Choroid plexus epithelial cell (primary cell): ENCODE data around the gene FLT1.

Source experiments
- DNase-seq: peaks from one replicate; pipeline ENCODE4 v3.0.0-alpha.2; 2010; ENCODE audit warnings: low read depth
- H3K4me3 ChIP-seq: 2 replicates; pipeline ENCODE4 v1.5.1; 2011; ENCODE audit warnings: low read depth, mild to moderate bottlenecking, control low read depth, low read length, moderate library complexity
- TF ChIP-seq, protein P1 (sequence below): conservative IDR thresholded peaks from 2 replicates; pipeline ENCODE4 v1.5.1; 2011; ENCODE audit warnings: low read depth, mild to moderate bottlenecking, control low read depth, inconsistent platforms, low read length, moderate library complexity

FLT1 gene

DNA sequence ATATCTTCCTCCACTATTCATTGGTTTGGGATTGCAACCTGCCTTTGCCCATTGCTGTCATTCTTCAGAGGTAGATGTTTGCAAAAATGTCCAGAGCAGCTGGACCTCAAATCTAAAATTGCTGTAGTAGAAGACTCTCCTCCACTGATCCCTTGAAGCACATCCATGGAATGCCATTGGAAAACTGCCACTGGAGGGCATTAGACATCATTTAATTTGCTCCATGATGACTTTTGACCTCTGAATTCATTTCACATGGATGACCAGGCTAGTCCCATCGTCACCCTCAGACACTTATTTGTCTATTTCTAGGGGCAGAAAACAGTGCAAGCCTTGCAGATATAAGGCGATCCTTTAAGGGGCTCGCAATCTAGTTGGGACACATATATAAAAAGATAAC is 33.9 kb upstream of the FLT1 start:
- TF ChIP-seq, protein P1, sequence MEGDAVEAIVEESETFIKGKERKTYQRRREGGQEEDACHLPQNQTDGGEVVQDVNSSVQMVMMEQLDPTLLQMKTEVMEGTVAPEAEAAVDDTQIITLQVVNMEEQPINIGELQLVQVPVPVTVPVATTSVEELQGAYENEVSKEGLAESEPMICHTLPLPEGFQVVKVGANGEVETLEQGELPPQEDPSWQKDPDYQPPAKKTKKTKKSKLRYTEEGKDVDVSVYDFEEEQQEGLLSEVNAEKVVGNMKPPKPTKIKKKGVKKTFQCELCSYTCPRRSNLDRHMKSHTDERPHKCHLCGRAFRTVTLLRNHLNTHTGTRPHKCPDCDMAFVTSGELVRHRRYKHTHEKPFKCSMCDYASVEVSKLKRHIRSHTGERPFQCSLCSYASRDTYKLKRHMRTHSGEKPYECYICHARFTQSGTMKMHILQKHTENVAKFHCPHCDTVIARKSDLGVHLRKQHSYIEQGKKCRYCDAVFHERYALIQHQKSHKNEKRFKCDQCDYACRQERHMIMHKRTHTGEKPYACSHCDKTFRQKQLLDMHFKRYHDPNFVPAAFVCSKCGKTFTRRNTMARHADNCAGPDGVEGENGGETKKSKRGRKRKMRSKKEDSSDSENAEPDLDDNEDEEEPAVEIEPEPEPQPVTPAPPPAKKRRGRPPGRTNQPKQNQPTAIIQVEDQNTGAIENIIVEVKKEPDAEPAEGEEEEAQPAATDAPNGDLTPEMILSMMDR = no peak
- no peak for DNase-seq
- no peak overlapping the region for H3K4me3 ChIP-seq

DNA sequence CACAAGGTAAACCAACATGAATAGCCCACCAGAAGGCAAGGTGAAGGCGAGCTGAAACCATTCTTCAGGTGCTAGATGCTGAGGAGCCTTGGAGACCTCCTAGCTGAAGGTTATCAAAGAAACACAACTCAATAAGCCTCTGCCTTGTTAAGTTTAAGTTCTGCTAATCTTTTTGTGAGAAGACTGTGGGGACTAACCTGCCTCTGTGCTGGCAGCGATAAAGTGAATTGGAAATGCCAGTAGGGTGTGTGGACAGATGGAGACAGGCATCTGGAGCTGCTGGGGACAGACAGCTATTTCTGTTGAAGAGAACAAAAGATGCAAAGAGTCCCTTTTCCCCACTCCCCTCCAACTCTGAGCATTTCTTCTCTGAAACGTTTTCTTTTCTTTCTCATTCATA is 33.5 kb upstream of the FLT1 start:
- no peak overlapping the region for H3K4me3 ChIP-seq
- TF ChIP-seq, protein P1 = no peak
- no peak for DNase-seq

DNA sequence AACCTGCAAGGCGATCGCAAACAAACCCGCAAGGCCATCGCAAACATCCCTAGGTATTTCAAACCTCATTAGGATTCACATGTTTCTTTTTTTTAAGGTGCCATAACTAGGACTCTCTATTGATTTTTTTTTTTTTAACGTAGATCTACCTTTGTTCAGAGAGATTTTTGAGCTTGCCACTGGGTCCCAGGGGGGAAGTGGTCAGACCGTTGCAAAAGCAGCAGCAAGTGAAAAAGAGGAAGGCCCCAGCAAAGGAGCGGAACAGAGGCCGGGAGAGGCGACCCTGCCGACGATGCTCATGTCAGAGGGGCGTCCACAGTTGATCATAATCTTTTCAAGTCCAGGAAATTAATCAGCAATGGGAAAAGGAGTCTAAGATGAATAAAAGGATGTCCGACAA is 32.7 kb upstream of the FLT1 start:
- no peak for DNase-seq
- H3K4me3 ChIP-seq = no peak overlapping the region

DNA sequence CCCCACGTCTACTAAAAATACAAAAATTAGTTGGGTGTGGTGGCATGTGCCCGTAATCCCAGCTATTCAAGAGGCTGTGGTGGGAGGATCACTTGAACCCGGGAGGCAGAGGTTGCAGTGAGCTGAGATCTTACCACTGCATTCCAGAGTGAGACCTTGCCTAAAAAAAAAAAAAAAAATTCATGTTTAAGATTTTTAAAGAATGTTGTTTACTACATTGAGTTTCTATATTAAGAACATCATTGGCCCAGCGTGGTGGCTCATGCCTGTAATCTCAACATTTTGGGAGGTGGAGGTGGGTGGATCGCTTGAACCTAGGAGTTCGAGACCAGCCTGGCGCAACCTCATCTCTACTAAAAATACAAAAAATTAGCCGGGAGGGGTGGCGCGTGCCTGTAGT is 31.9 kb upstream of the FLT1 start:
- TF ChIP-seq, protein P1 = no peak
- DNase-seq = no peak
- H3K4me3 ChIP-seq = no peak overlapping the region

More for the DNA sequence above, 32.7 kb upstream of the FLT1 start:
- TF ChIP-seq, protein P1 = no peak

DNA sequence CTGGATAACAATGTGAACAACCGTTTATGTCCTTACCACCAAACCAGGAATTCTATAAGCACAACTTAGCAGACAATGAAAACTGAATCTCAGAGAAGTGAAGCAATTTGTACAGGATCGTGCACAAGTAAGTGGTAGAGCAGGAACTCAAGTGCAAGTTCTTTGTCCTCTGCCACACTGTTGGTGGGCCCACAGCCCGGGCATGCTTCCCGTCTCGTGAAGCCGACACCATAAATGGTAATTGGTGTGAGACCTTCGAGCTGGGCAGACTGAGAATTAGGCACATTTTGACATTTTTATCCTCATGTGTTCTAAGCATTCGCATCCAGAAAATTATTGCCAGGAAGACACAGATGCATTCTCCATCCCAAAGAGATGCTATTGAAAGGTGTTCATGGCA is 27.9 kb upstream of the FLT1 start:
- no peak for DNase-seq
- H3K4me3 ChIP-seq = no peak overlapping the region
- TF ChIP-seq, protein P1 = no peak

DNA sequence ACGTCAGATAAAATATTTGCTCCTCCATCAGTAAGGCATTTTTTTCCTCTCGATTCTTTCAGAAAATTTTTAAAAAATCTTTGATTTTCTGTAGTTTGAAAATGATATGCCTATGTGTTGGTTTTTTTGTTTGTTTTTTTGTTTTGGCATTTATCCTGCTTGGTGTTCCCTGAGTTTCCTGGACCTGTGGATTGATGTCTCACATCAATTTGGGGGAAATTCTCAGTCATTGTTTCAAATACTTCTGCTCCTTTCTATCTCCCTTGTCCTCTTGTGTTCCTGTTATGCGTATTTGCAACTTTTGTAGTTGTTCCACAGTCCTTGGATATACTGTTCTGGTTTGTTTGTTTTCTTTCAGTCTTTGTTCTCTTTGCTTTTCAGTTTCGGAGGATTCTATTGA is 18.8 kb upstream of the FLT1 start:
- no peak overlapping the region for H3K4me3 ChIP-seq
- TF ChIP-seq, protein P1 = no peak
- DNase-seq = no peak

DNA sequence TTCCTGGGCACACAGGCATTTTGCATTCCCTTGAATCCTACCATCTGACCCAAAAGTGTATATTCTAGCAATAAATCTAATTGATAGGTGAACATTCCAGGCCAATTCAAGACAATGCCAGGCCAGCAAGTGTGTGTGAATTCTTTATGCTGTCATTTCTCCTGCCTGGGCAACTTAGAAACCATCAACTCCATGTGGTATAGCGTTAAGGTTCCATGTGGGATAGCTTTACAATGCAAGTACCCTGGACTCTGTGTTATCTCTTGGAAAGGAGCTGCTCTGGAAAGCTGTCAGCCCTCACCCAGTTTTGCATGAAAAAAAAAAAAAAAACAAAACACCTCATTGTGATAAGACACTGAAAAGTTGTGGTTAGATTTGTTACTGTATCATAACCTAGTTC is 15.6 kb upstream of the FLT1 start:
- H3K4me3 ChIP-seq = no peak overlapping the region
- DNase-seq = no peak
- TF ChIP-seq, protein P1 = no peak
